ENCODE results near the gene UEVLD. TPM values are rescaled to one million over a fixed set of nuclear protein-coding genes. Genes with fewer than 3 reads are reported as not detected.

Gene UEVLD
- total RNA-seq, 1 donor from 2014 or later: 36.1 TPM

DNA sequence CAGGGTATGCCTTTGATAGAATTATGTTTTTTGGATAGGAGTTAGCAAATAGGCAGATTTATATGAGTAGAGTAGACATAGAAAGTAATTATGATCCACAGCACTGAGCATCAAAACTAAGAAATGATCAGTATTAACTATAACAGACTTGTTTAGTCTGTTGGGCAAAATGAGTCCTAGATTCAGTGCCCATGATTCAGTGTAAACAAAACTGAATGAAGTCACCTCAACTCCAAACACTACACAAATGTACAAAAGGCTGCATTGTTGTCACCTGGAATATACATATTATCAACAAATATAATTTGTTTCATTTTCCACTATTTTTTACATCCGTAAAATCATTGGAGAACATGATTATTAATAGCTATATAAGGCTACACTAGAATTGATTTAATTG is 6.7 kb downstream of the UEVLD start:
- DNase-seq (ENCODE audit: low spot score): no peak

DNA sequence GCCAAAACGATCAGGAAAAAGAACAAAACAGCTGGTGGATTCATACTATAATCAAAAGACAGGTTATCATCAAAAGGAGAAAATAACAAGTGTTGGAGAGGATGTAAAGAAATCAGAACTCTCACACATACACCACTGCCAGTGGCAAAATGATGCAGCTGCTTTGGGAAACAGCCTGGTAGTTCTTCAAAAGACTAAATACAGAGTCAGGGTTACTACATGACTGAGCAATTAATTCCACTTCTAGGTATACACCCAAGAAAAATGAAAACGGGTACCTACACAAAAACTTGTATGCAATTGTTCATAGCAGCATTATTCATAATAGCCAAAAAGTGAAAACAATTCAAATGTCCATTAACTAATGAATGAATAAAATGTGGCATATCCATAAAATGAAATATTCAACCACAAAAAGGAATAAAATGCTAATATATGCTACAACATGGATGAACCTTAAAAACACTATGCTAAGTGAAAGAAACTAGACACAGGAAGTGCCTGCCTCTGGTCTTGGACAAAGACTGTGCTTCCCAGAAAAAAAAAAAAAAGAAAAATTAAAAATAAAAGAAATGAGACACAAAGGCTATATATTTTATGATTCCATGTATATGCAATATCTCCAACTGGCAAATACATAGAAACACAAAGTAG is 8.3 kb downstream of the UEVLD start:
- DNase-seq (ENCODE audit: low spot score): no peak

DNA sequence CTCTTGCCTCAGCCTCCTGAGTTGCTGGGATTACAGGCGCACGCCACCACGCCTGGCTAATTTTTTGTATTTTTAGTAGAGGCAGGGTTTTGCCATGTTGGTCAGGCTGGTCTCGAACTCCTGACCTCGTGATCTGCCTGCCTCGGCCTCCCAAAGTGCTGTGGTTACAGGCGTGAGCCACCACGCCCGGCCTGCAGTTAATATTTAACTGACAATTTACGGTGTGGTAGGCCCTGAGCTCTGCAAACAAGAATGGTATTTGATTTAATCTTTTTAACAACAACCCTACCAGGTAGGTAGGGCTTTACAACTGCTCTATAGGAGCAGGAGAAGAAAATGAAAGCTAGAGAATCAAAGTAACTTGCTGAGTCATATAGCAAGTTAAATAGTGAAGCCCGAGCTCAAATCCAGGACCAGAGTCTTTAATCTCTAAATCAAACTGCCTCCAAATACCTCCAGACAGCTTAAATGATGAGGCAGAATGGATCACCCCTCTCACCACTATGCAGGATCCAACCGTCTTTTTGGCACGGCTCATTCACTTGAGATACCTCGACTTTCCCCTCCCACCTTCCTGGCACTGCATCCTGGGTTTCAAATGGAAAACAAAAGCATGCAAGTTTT is 9.4 kb downstream of the UEVLD start:
- DNase-seq (ENCODE audit: low spot score): no peak

DNA sequence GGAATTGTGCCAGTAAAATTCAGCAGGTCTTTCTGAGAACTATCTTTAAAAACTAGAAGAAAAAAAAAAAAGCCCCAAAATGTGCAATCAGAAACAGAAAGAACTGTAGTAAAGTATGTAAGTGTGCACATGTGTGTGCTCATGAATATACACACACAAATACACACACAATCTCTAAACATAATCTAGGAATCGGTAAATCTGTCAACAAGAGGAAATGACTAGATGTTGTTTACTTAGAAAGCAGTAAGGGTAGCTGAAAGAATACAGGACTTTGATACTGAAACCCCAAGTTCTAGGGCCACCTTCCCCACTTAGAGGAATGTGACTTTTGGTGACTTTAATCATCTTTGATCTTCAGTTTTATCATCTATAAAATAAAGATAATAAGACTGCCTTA is 13.2 kb downstream of the UEVLD start:
- no peak for DNase-seq (ENCODE audit: low spot score)

DNA sequence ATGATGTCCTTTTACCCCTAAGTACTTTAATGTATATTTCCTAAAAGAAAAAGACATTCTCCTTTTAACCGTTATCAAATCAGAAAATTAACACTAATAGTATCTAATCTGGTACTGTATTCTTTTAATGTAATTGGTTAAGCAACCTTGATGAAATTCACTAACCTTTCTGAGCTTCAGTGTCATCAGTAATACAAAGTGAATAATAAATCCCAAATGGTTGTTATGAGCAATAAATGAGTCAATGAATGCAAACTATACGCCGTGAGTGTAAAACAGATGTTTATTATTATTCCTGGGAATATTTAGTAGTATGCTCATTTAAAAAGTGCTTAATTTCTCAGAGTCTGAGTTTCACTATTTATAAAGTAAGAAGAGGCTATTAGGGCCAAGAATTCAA is 21.5 kb downstream of the UEVLD start:
- DNase-seq (ENCODE audit: low spot score): no peak

DNA sequence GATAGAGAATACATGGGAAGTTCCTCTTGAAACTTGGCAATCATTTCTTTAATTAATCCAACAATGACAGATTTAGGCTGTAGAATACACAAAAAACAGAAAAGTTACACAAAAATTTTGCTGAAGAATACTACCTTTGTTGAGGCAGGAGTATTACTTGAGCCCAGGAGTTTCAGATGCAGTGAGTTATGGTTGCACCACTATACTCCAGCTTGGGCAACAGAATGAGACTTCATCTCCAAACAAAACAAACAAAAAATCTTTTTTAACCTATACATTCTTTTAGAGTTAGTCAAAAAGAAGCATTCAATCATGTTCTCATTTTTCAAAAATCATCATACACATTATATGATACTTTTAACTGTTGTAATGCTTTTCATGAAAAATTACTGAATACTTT is 22.1 kb downstream of the UEVLD start:
- DNase-seq (ENCODE audit: low spot score): no peak

DNA sequence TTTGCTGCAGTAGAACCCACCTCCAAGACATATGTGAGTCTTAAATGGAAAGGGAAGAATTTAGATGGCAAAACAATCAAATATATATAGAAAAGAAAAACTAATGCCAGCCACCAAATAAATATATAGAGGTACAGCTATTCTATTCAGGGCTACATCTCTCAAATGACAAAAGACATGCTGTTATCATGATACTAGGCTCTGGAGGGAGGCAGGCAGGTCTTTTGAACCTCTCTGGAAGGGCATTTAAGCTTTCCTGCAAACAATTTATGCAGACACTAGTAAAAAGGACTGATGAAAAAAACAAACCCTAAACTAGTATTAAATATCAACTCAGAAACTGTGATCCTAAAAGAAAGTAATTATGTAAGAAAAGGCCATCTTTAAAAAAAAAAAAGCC is 24.4 kb downstream of the UEVLD start:
- DNase-seq (ENCODE audit: low spot score): no peak

DNA sequence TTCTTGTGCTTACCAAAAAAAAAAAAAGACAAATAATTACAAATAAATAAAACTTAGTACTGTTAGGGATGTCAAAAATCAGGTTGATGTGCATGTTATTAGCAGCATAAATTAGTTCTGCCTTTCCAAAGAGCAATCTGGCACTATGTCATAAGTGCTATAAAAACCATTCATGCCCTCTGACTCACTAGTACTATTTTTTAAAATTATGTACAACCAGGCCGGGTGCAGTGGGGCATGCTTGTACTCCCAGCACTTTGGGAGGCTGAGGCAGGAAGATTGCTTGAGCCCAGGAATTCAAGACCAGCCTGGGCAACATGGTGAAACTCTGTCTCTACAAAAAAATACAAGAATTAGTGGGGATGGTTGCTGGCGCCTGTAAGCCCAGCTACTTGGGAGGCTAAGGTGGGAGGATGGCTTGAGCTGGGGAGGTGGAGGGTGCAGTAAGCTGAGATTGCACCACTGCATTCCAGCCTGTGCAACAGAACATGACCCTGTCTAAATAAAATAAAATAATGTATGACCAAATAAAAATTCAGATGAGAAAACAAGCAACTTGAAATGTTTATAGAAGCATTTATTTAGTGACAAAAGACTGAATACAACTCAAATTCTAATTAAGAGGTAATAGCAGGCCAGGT is 25.3 kb downstream of the UEVLD start:
- no peak for DNase-seq (ENCODE audit: low spot score)

DNA sequence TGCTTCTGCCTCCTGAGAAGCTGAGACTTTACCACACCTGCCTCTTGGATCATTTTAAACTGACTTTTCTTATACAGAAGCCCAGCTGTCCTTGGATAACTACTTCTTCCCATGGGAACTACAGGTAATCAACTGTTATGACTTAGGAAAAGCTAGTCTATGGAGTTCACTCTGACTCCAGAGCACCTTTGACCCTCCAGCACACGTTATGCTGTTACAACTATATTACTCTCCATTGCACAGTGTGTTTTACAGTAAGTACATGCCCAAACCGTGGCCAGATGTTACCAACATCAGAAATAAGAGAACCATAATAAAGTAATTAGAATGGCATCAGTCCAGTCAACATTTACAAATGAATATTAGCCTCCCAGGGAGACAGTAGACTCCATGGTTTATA is 40.5 kb downstream of the UEVLD start:
- DNase-seq (ENCODE audit: low spot score): no peak

DNA sequence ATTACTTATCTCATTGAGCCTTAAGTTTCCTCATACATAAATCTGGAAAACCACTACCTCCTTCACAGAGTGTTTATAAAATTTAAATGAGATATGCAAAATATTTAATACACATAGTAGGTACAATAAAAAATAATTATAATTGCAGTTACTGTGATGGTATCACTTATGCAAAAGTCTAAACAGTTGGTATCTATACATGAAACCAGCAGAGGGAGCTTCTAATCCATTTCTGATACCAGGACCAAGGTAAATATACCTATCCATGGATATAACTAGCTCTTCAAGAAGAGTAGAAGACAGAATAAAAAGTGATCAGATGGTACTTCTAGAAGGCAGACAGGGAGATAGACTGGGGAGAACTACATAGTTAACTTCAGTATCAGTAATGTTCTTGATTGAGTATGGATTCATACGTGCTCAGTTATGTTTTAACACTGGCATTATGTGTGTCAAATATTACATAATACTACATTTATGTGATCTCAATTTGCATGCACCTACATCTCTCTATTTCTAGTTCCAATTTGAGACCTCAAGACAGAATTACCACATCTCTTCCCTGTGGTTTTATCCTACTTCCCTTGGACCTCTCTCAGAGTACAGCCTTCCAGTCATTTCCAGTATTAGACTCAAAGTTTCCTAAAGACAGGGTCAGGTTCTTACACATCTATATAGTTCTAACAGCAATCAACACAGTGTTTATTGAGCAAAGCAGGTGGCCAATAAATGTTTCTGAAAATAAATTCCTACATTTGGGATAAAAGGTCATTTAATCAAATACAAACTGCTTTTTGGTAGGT is 48.1 kb downstream of the UEVLD start:
- DNase-seq (ENCODE audit: low spot score): peak; percentile 24

DNA sequence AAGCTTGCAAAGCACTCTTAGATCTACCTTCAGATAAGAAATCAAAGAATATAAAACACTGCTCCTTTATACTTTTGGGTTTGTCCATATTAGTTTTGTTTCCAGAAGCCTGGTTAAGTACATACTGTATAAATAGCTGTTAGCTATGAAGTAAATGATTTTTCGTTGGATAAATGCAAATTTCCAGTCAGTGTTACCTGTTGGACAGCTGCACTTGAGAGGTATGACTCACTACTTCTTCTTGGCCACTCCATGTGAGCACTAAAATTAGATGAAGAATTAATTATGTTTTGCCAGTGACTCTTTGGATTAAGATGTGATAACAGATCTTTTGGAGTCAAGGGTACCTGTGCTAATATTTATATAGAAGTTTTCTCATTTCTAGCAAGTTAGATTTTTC is 52.3 kb downstream of the UEVLD start:
- DNase-seq (ENCODE audit: low spot score): no peak

DNA sequence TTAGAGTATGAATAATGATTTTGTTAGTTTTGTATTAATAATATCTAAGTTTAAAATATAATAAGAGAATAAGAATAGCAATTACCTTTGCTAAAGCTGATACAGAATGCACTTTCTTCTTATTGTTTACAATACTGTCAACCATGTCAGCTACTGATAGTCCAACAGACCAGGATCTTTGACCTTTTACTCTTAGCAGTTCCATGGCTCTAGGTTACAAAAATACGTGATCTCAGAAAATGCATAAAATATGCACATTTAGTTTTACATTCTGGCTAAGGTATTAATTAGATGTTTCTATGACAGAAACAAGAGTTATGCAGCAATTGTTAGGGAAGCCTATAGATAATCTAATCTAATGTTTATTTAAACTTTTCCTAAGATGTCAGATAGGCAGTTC is 54.3 kb downstream of the UEVLD start:
- no peak for DNase-seq (ENCODE audit: low spot score)

DNA sequence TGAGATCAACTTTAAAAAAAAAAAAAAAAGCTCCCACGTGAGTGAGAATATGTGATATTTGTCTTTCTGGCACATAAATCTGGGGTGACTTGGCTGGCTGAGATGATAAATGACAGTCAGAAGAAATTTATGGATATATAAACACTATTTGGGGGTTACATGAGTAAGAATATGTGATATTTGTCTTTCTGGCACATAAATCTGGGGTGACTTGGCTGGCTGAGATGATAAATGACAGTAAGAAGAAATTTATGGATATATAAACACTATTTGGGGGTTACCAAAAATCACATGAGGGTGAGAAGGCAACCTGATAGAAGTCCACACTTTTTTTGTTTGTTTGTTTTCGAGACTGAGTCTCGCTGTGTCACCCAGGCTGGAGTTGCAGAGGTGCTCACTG is 55.2 kb downstream of the UEVLD start:
- no peak for DNase-seq (ENCODE audit: low spot score)

DNA sequence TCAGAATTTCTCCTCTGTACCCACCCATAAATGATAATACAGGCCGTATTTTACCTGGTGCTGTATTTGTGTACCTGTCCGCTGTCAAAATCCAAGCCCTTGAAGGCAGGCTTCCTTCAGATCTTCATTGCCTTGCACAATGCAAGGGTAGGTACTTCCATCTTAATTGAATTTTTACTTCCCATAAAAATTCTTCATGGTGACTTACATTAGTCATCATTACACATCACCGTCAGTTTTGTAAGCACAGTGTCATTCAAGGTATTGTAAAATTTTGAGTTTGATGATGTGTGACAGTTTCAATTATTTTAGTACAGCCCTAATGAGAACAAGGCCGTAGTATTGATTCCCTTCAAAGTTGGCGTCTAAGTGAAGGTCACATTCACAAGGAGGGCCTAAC is 61.0 kb downstream of the UEVLD start:
- peak; percentile 11 for DNase-seq (ENCODE audit: low spot score)

DNA sequence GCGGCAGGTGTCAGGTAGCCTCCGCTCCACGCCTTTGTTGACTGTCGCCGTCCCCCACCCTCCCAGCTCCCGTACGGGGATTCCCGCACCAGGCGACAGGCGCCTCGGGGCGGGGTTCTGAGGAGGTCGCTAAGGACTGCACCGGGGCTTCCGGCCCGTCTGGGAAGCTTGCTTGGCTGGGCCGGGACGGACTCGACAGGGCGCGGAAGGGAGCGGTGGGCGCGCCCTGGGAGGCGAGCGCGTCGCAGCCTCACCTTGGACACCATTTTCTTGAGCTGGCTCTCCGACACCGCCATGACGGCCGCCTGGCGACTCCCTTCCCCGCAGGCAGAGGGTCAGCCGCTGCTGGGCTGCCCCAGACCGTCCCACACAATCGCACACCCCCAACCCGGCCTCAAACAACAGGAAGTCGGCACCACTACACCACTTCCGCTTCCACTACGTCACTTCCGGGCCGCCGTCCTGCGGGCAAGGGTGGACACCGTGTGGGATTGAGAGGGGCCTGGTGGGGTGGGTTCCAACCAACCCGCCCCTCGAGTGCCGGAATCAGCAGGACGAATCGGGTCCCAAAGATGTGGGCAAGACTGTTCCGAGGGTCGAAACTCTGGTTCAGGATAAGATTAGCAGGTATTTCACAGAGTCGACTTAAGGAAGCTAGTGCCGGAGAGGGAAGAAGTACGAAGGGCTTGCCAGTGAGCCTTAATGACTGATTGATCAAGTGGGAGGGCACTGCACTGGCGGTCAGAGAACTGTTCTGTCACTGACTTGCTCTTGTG is 61.8 kb downstream of the UEVLD start, which contains the start of gene TSG101:
TSG101 (minus strand) TSS at position 422 of the 776 bp plus-strand sequence; CDS start at position 296, 126 bp downstream.
- peak; percentile 97 for DNase-seq (ENCODE audit: low spot score)

DNA sequence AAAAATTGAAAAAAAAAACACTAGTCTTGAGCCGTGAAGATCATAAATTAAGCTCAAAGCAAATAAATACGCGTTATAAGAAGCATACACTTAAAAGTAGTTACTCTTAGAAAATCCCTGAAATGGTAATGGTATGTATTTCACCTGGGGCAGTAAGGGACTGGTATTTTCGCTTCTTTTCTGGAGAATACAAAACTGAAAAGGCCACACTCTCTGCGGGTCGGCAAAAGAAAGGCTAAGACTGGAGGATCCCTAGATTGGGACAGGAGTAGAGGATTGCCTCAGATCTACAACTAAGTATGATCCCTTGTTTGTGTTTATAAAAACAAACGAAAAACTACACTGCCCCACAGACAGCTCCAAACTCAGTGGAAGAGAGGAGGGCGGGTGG is 62.4 kb downstream of the UEVLD start:
- no peak for DNase-seq (ENCODE audit: low spot score)

DNA sequence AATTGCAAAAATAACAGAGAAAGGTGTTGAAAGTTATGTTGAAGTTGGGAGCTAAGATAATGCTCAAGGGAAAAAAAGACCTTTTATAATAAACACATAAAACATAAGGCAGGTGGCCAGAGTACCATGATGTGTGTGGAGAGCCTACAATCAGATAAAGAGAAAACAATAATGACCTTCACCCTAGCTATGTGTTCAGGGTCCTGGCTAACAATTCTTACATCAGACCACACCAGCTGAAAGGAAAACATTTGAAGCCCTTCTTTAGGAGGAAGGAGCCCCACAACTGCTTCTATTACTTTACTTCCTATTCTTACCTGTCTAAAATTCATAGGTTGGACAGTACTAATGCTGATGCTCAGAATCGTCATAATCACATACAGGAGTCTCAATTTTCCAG is 64.3 kb downstream of the UEVLD start:
- no peak for DNase-seq (ENCODE audit: low spot score)

DNA sequence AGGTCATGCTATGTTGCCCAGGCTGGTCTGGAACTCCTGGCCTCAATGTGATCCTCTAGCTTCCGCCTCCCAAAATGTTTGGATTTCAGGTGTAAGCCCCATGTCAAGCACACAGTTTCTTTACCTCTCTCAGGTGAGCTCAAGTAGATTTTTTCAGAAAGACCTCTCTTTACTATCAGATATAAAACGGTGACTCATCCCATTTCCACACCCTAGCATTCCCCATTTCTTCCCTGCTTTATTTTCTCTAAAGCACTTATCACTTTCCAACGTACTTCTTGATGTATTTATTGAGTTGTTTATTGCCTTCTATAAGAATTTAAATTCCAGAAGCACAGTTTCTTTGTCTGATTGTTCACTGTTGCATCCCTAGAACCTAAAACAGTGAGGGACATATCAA is 65.5 kb downstream of the UEVLD start:
- DNase-seq (ENCODE audit: low spot score): no peak

DNA sequence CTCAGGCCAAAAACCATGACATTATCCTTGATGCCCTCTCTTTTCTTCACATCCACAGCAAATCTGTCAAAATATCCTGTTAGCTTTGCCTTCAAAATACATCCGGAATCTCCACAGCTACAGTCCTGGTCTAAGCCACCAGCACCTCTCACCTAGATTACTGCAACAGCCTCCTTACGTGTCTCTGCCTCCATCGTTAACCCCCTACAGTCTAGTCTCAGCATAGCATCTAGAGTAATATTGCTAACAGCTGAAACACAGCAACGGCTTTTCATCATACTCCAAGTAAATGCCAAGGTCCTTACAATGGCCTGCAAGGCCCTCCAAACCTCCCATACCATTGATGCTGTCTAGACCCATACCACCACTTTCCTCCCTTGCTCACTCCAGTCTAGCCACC is 66.1 kb downstream of the UEVLD start:
- DNase-seq (ENCODE audit: low spot score): no peak

DNA sequence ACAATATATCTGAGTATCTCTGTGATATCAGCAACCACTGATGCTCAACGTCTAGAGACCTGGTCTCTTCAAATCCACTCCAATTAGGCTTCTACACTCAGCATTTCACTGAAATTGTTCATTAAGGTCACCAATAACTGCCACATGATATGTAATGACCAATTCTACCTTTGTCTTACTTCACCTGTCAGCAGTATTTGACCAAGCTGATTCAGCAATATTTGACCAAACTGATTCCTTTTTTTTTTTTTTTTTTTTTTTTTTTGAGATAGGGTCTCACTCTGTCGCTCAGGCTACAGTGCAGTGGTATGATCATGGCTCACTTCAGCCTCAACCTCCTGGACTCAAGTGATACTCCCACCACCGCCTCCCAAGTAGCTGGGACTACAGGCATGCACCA is 67.4 kb downstream of the UEVLD start:
- DNase-seq (ENCODE audit: low spot score): no peak

DNA sequence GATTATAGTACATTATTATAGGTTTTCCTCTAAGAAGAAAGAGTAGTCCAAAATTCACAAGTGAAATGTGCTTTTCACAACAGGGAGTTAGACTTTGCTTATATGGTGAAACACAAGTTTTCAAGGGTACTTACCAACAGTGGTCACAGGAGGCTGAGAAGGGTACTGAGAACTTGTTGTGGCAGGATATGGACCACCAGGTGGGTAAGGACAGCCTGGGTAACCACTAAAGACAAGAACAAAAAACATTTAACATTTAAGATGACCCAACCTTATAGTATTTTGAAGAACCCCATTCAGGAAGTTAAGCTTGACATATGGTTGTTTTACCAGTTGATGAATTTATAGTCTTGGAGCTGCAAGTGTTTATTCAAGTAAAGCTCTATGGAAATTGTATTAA is 86.2 kb downstream of the UEVLD start:
- no peak for DNase-seq (ENCODE audit: low spot score)

DNA sequence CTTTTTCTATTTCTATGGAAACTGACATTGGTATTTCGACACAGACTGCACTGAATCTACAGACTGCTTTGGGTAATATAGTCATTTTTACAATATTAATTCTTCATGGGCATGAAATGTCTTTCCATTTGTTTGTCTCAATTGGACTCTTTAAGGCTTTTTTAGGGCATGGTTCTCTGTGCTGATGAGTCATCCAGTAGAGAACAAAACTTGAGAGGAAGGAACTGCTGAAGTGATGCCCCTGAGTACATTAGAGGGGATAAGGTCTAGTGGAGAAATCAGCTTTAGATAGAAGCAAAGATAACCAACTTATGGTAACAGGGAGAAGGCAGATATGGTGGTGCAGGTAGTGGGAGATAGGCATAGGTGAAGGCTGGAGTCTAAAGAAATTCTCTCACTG is 86.9 kb downstream of the UEVLD start:
- DNase-seq (ENCODE audit: low spot score): no peak
